SKM-1 (cell line): Measurements from ENCODE around the gene FTCDNL1.

Experiments used
- DNase-seq: peaks from one replicate; lab custom pipeline; 2025; ENCODE audit not compliant: unreplicated experiment; lab: John Stamatoyannopoulos, UW

The FTCDNL1 gene

GRCh38 chr2:199850718-199851500, at the start of gene FTCDNL1:
Gene FTCDNL1, minus strand, starts transcription at chr2:199851192. Its CDS starts 2,230 bp downstream, at chr2:199848962.
- peak; percentile 60 for DNase-seq

GRCh38 chr2:199896617-199897016, 45.6 kb upstream of the FTCDNL1 start:
- no peak for DNase-seq

- DNase-seq: no peak
Measured at GRCh38 chr2:199895406-199895805, 44.4 kb upstream of the FTCDNL1 start.

GRCh38 chr2:199883474-199884212, 32.7 kb upstream of the FTCDNL1 start:
- DNase-seq: no peak

- DNase-seq: no peak
Measured at GRCh38 chr2:199882667-199883066, 31.7 kb upstream of the FTCDNL1 start.

- DNase-seq: no peak
Measured at GRCh38 chr2:199875400-199875799, 24.4 kb upstream of the FTCDNL1 start.

GRCh38 chr2:199874209-199874608, 23.2 kb upstream of the FTCDNL1 start:
- DNase-seq: no peak

- DNase-seq: no peak
Measured at GRCh38 chr2:199870581-199870980, 19.6 kb upstream of the FTCDNL1 start.

GRCh38 chr2:199869653-199870052, 18.7 kb upstream of the FTCDNL1 start:
- no peak for DNase-seq

- no peak for DNase-seq
Measured at GRCh38 chr2:199869227-199869541, 18.2 kb upstream of the FTCDNL1 start.

GRCh38 chr2:199868431-199869226, 17.6 kb upstream of the FTCDNL1 start:
- no peak for DNase-seq

GRCh38 chr2:199865905-199866304, 14.9 kb upstream of the FTCDNL1 start:
- no peak for DNase-seq

GRCh38 chr2:199862788-199863187, 11.8 kb upstream of the FTCDNL1 start:
- no peak for DNase-seq

GRCh38 chr2:199861132-199861774, 10.3 kb upstream of the FTCDNL1 start:
- peak; percentile 56 for DNase-seq

GRCh38 chr2:199855812-199856211, 4.8 kb upstream of the FTCDNL1 start:
- no peak for DNase-seq

- no peak for DNase-seq
Measured at GRCh38 chr2:199851883-199852282, 891 bp upstream of the FTCDNL1 start.

- DNase-seq: no peak
Measured at GRCh38 chr2:199851501-199851810, 464 bp upstream of the FTCDNL1 start.

- no peak for DNase-seq
Measured at GRCh38 chr2:199850218-199850717, 724 bp downstream of the FTCDNL1 start.

- DNase-seq: no peak
Measured at GRCh38 chr2:199848389-199849130, 2.4 kb downstream of the FTCDNL1 start.

GRCh38 chr2:199847181-199847864, 3.7 kb downstream of the FTCDNL1 start:
- DNase-seq: no peak
